Endothelial cell of umbilical vein (primary cell): ENCODE measurements around the gene TWF2. TPM values are rescaled to one million over a fixed set of nuclear protein-coding genes. Genes with fewer than 3 reads are reported as not detected.

Experiments
- BruUV-seq: library from RNA; stranded (reverse); fragments of 400-500 nt; replicated peaks from 2 replicates; lab custom pipeline; 2021; lab: Mats Ljungman, UMichigan
- CTCF ChIA-PET: fragments of 300-600, 350-600 bp; sonication (Branson Sonifier 250); formaldehyde crosslinking; loops from one replicate; lab custom pipeline; 2021; ENCODE audit warnings: antibody characterized with exemption, inconsistent platforms; lab: Charles Lee
- POLR2A ChIA-PET: fragments of 300-600, 350-600 bp; sonication (Branson Sonifier 250); formaldehyde crosslinking; loops from one replicate; lab custom pipeline; 2021; ENCODE audit warnings: antibody characterized with exemption, inconsistent platforms; lab: Charles Lee
- DNase-seq: peaks from one replicate; pipeline ENCODE4 v3.0.0-alpha.2; 2011; ENCODE audit warnings: low read depth, low spot score
- FAIRE-seq: peaks from 2 replicates; lab custom pipeline; 2011; peaks lifted over from hg19 to GRCh38; lab: Jason Lieb, UNC
- H2AFZ ChIP-seq: 2 replicates; pipeline ENCODE4 v1.6.0; 2012; ENCODE audit warnings: low read depth, low read length, control low read depth, inconsistent platforms
- H3K27ac ChIP-seq: 2 replicates; pipeline ENCODE4 v1.5.1; 2011; ENCODE audit warnings: low read depth, mild to moderate bottlenecking, control low read depth, low read length, moderate library complexity; ENCODE audit not compliant: insufficient read depth
- H3K27me3 ChIP-seq, 2 experiments: 2 replicates each; pipeline versions ENCODE4 v1.6.0 to v1.6.1; 2011; ENCODE audit warnings: low read length in 2 of 2, mixed read lengths in 1 of 2; ENCODE audit not compliant: control insufficient read depth in 2 of 2, insufficient read depth in 2 of 2
- H3K36me3 ChIP-seq, 2 experiments: 2 replicates in 1 of 2; 3 replicates in 1 of 2; pipeline ENCODE4 v1.5.1; 2011; ENCODE audit warnings: low read length in 2 of 2, mild to moderate bottlenecking in 1 of 2, moderate library complexity in 1 of 2; ENCODE audit not compliant: control insufficient read depth in 2 of 2, insufficient read depth in 2 of 2; ENCODE audit errors: extremely low read depth in 1 of 2
- H3K4me1 ChIP-seq: 3 replicates; pipeline ENCODE4 v1.5.1; 2011; ENCODE audit warnings: mild to moderate bottlenecking, low read length; ENCODE audit not compliant: control insufficient read depth, insufficient read depth; ENCODE audit errors: extremely low read depth
- H3K4me2 ChIP-seq: 2 replicates; pipeline ENCODE4 v1.6.1; 2011; ENCODE audit warnings: low read length, control low read depth, mixed read lengths; ENCODE audit not compliant: insufficient read depth
- H3K4me3 ChIP-seq, 3 experiments: fragments of 200-600 bp in 1 of 3; sonication (generic), shearing (Covaris generic) in 1 of 3; replicated peaks in 1 of 3; 2 replicates each; pipeline ENCODE4 v1.5.1; 2011 to 2016; ENCODE audit warnings: control low read depth in 3 of 3, low read length in 3 of 3, mild to moderate bottlenecking in 2 of 3, inconsistent platforms in 1 of 3, low read depth in 1 of 3, moderate library complexity in 1 of 3; ENCODE audit not compliant: insufficient read depth in 1 of 3
- H3K79me2 ChIP-seq: 2 replicates; pipeline ENCODE4 v1.6.0; 2012; ENCODE audit warnings: low read length, inconsistent platforms; ENCODE audit not compliant: control insufficient read depth, insufficient read depth
- H3K9ac ChIP-seq: replicated peaks from 2 replicates; pipeline ENCODE3; 2011; ENCODE audit warnings: low read length, control low read depth; ENCODE audit not compliant: insufficient read depth; ENCODE audit errors: extremely low read depth
- H3K9me1 ChIP-seq: replicated peaks from 3 replicates; pipeline ENCODE4 v1.6.0; 2011; ENCODE audit warnings: mild to moderate bottlenecking, low read length; ENCODE audit not compliant: control insufficient read depth, insufficient read depth; ENCODE audit errors: extremely low read depth
- H3K9me3 ChIP-seq: replicated peaks from 2 replicates; pipeline ENCODE4 v1.5.1; 2012; ENCODE audit warnings: low read length, inconsistent platforms; ENCODE audit not compliant: control insufficient read depth, insufficient read depth
- H4K20me1 ChIP-seq: replicated peaks from 2 replicates; pipeline ENCODE3; 2011; ENCODE audit warnings: mild to moderate bottlenecking, low read length; ENCODE audit not compliant: control insufficient read depth, insufficient read depth; ENCODE audit errors: extremely low read depth
- EZH2 ChIP-seq: IDR thresholded peaks from 2 replicates; pipeline ENCODE4 v1.6.1; 2012; ENCODE audit warnings: borderline replicate concordance, low read depth, mild to moderate bottlenecking, moderate library complexity, low read length, inconsistent platforms; ENCODE audit not compliant: severe bottlenecking
- FOS ChIP-seq: IDR thresholded peaks from 2 replicates; pipeline ENCODE4 v1.6.1; 2011; ENCODE audit warnings: mild to moderate bottlenecking, low read length, moderate library complexity, borderline replicate concordance; ENCODE audit not compliant: insufficient read depth
- MAX ChIP-seq: IDR thresholded peaks from 2 replicates; pipeline ENCODE4 v1.6.1; 2011; ENCODE audit not compliant: insufficient read depth, insufficient read length
- MYC ChIP-seq: IDR thresholded peaks from one replicate; pipeline ENCODE4 v1.6.1; 2011; ENCODE audit warnings: mild to moderate bottlenecking, low read depth, low read length
- POLR2A ChIP-seq: IDR thresholded peaks from 2 replicates; pipeline ENCODE4 v1.6.1; 2012; ENCODE audit warnings: low read depth, mild to moderate bottlenecking, control low read depth, low read length
- POLR2AphosphoS5 ChIP-seq: IDR thresholded peaks from 2 replicates; pipeline ENCODE4 v1.6.1; 2012; ENCODE audit warnings: low read depth, mild to moderate bottlenecking, control low read depth, low read length, moderate library complexity; ENCODE audit not compliant: insufficient read depth
- dilution Hi-C: fragments of 300-500 bp; cut with MboI; formaldehyde crosslinking; loops from one replicate; pipeline ENCODE4 v1.15.0; 2019; ENCODE audit warnings: low sequenced_read_pairs; ENCODE audit not compliant: extremely low pct_ligation_motif_present
- intact Hi-C: fragments of 100-400 bp; cut with micrococcal nuclease; formaldehyde crosslinking; loops from one replicate; pipeline ENCODE4 v1.10.0; 2022
- polyA plus RNA-seq, 4 experiments: library from polyadenylated mRNA; depleted of rRNA in 3 of 4; stranded (reverse) in 3 of 4; unstranded in 1 of 4; fragments of >200 nt; gene quantifications; 2 replicates each; pipeline versions ENCODE4 v1.2.1 to v1.2.3, GENCODE V29; 2011 to 2012; ENCODE audit warnings: missing spikeins in 1 of 4
- total RNA-seq: library from RNA; stranded (reverse); gene quantifications from 2 replicates; pipeline ENCODE4 v1.2.3, GENCODE V29; 2021

The TWF2 gene
- total and polyA plus RNA-seq, 2 donors (not counting 3 experiments of a cell fraction or from before 2014, with no cell fraction given), result 82.9 to 134 TPM

- Histone ChIP-seq H3K4me1 (peaks cover 18% of the 10 kb centered on the region), H4K20me1 (no peaks in the 10 kb centered on the region), H3K4me2 (peak overlapping the region; percentile 32), H3K9me3 (no peaks in the 10 kb centered on the region), H3K27me3 (no peaks in the 10 kb centered on the region), H3K27ac (no peak overlapping the region), H3K9ac (peak overlapping the region; percentile 25), H3K79me2 (peaks cover 37% of the 10 kb centered on the region), H3K4me3 (peak overlapping the region; percentile 20 to 98 (median 66)), H3K36me3 (no peaks in the 10 kb centered on the region), H3K9me1 (no peaks in the 10 kb centered on the region), H2AFZ (no peak overlapping the region)
- CTCF ChIA-PET, result interaction anchor here (0.6 to 7.3 kb wide), 16 partner anchors 9 to 190 kb away, joined by 3 to 104 read pairs (median 4); partner anchors contain the start of genes POC1A, TLR9 and WDR82
- intact Hi-C loops, result loop anchor here (2.0 to 5.0 kb wide), 3 partner anchors 51 to 209 kb away; partner anchors contain the start of gene SEMA3G
- POLR2A ChIA-PET, result interaction anchor here (0.8 to 1.0 kb wide), 2 partner anchors 18 to 50 kb away, joined by 3 to 4 read pairs; partner anchors contain the start of gene GLYCTK
- TF ChIP-seq EZH2, result no peak
- TF ChIP-seq POLR2AphosphoS5, result no peak
- dilution Hi-C loops, result no loop called here
- TSS peak; percentile 68 for BruUV-seq
- peak; percentile 66 for FAIRE-seq
- DNase-seq, result peak; percentile 33
Observed at GRCh38 chr3:52238193-52238760, 681 bp downstream of the TWF2 start.

DNA sequence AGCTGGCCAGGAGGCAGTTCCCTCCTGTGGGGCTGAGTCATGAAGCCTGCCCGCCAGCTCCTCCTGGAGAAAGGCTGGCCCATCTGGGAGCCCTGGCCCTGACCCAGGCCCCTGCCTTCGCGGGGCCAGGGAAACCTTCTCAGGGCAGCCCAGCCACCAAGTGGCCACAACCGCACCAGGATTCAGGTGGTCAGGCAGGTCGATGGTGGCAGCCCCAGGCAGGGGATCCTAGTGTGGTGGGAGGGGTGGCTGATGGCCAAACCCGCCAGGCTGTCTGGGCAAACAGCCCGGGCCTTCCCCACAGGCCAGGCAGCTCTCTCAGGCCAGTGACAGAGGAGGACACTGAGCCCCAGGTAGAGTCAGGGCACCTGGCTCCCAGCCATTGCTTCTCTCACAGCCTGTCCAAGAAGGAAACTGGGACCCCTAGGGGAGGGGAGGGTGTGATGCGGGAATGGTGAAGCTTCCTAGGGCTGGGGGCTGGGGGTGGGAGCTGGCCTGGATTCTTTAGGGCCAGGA is 1.2 kb downstream of the TWF2 start:
- ChIA-PET POLR2A (interaction anchor here (0.9 kb wide), 1 partner anchor 19 kb away, joined by 3 read pairs; no protein-coding TSS in a partner anchor), CTCF (interaction anchor here (0.7 to 7.3 kb wide), 14 partner anchors 16 to 212 kb away, joined by 3 to 104 read pairs (median 4); partner anchors contain the start of genes GLYCTK, POC1A, TLR9 and WDR82)
- H3K27me3 ChIP-seq, result no peaks in the 10 kb centered on the region
- FAIRE-seq, result peak; percentile 92
- H3K9me3 ChIP-seq, result no peaks in the 10 kb centered on the region
- H4K20me1 ChIP-seq, result no peaks in the 10 kb centered on the region
- peak; percentile 76 for TF ChIP-seq FOS
- TF ChIP-seq POLR2A, result peak; percentile 16
- TF ChIP-seq POLR2AphosphoS5, result peak; percentile 39
- TF ChIP-seq MYC, result no peak
- no peak for TF ChIP-seq MAX
- peaks cover 37% of the 10 kb centered on the region for H3K79me2 ChIP-seq
- H3K9me1 ChIP-seq, result no peaks in the 10 kb centered on the region
- H3K4me2 ChIP-seq, result peak overlapping the region; percentile 32
- dilution Hi-C loops (no loop called here), intact Hi-C loops (loop anchor here (1.0 to 5.0 kb wide), 4 partner anchors 17 to 210 kb away; partner anchors contain the start of gene SEMA3G)
- H3K27ac ChIP-seq, result peak overlapping the region; percentile 80
- no peak overlapping the region for H3K9ac ChIP-seq
- H3K4me1 ChIP-seq, result peaks cover 18% of the 10 kb centered on the region
- BruUV-seq, result no TSS peak
- peaks cover 0 to 2% of the 10 kb centered on the region in 2 experiments for H3K36me3 ChIP-seq
- peak; percentile 61 for DNase-seq
- no peak overlapping the region for H2AFZ ChIP-seq
- H3K4me3 ChIP-seq, result peak overlapping the region in 2 of 3 experiments; percentile 7 to 66
